ENCODE results near the gene ANAPC13.

DNA sequence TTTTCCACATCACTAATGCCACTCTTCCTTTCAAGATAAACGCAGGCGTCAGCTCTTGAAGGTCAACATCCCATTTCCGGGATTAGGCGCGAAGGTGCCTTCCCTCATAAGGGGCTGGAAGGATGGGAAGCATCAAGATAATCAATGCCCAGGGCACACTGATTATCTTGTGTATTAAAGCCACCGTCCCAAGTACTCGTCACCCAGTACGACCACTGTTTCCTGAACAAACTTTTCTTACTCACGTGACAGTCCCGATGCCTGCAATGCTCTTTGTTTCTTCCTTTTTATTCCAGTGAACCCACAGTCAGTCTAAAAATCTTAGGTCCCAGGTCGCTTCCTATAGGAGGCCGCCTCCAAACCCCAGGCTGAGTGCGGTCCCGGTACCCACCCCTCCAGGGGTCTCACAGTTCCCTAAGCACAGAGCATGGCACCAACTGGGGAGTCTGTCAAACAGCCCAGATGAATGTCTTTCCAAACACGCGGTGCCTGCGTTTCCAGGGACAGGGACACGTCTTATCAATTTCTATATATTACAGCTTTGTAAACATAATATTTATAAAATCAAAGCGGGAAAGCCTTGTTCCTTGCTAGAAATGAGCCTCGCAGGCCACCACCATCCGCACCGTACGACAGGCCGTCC lies 589 bp downstream of the ANAPC13 start:
- TF ChIP-seq POLR2A (IDR thresholded peaks at IDR 0.05), result no peak
- no peak for TF ChIP-seq EP300 (IDR thresholded peaks at IDR 0.05)
- TF ChIP-seq, protein P1, sequence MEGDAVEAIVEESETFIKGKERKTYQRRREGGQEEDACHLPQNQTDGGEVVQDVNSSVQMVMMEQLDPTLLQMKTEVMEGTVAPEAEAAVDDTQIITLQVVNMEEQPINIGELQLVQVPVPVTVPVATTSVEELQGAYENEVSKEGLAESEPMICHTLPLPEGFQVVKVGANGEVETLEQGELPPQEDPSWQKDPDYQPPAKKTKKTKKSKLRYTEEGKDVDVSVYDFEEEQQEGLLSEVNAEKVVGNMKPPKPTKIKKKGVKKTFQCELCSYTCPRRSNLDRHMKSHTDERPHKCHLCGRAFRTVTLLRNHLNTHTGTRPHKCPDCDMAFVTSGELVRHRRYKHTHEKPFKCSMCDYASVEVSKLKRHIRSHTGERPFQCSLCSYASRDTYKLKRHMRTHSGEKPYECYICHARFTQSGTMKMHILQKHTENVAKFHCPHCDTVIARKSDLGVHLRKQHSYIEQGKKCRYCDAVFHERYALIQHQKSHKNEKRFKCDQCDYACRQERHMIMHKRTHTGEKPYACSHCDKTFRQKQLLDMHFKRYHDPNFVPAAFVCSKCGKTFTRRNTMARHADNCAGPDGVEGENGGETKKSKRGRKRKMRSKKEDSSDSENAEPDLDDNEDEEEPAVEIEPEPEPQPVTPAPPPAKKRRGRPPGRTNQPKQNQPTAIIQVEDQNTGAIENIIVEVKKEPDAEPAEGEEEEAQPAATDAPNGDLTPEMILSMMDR (IDR thresholded peaks at IDR 0.05), result no peak

Data from ovary (tissue), 3 donors.